Head of caudate nucleus (tissue), 42 donors: ENCODE measurements around the gene LMO2.
"Not testable (repeated sequence)": the region's sequence is repeated elsewhere in the genome, so short reads cannot be mapped to it uniquely, and the experiment has no call there.

Experiments used
- DNase-seq, 42 donors: peaks; one replicate each; pipeline versions ENCODE4 v3.0.0 to v3.0.0-alpha.2; 2020 to 2021; ENCODE audit warnings: mixed read lengths in 7 of 42
- intact Hi-C: fragments of 100-400 bp; cut with DNase I; formaldehyde crosslinking; loops from one replicate; pipeline ENCODE4 v1.15.0; 2022

The LMO2 gene

DNA sequence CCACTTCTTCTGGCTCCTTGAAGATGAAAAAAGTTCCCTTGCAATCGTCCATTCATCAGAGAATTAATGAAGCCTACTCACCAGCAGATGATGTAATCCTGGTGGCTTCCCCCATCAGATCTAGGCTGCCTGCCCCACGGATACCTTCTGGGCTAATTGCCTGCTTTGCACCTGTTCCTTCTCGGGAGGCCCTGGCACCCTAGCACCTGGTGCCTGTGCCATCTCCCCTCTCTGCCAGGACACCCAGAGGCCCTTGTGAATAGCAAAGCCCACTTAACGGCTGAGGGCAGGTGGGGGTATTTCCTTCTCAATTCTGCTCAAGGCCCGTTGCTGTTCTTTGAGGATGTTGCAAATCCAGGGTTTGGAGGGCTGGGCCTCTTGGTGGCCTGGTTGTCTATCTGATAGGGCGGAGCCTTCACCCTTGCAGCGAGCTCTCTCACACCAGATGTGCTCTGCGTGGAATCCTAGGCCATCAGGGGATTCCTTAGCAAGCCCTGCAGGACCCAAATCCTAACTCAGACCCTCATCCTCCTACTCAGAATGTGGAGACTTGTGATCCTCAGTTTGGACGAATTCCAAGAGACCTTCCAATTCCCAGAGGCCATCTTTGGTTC, at the start of gene LMO2:
Gene LMO2, minus strand, starts transcription at position 363 of the 614 bp plus-strand sequence. CDS start 22,360 bp downstream, outside the sequence.
- intact Hi-C loops, result no loop called here

DNA sequence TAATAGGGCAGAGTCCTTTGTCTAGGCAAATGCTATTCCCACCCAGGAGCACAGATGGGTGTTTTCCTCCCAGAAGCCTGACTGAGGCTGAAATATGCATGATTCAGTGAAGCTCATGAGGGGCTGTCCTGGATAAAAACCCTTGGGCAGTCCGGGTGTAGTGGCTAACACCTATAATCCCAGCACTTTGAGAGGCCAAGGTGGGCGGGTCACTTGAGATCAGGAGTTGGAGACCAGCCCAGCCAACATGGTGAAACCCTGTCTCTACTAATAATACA, 48.6 kb upstream of the LMO2 start:
- intact Hi-C loops, result no loop called here
- DNase-seq, result no peak

More for the DNA sequence above, at the start of gene LMO2:
- peak in 8 of 42 donors; percentile 20 to 64 (median 27) for DNase-seq

DNA sequence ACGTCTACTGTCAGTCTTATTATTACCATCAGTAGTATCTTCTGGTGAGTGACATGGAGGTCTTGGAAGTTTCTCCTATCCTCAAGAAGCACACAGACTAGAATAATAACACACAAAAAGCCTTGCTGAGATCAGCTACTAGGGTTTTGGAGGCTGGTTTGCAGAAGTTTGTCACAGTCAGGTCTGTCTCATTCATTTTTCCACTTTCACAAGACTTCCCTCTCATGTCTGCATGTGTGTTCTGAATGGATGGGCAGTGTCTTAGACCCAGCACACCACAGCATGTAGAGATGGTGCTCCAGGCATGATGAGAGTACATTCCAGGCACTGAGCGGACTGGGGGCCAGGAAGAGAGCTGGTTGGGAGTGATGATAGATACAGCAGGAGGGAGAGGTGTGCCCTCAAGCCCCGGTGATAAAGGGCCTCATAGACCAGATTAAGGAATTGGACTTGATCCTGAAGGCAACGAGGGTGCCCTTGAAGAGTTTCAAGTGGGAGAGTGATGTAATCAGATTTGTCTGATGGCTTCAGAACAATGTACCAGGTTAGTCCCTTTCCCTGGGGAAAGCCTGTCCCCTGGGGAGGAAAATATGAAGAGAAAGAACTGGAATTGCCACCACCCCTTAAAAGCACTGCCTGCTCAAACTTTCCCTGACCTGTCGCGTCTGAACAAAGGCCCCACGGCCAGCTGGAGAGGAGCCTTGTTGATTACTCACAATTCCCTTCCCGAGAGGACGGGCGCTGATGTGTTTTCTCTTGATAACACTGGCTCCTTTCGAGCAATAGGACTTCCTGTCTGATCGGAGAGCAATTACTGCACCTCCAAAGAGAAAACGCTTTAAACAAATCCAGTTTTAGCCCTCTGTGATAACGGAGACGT, 45.1 kb upstream of the LMO2 start:
- no peak for DNase-seq
- intact Hi-C loops, result no loop called here

DNA sequence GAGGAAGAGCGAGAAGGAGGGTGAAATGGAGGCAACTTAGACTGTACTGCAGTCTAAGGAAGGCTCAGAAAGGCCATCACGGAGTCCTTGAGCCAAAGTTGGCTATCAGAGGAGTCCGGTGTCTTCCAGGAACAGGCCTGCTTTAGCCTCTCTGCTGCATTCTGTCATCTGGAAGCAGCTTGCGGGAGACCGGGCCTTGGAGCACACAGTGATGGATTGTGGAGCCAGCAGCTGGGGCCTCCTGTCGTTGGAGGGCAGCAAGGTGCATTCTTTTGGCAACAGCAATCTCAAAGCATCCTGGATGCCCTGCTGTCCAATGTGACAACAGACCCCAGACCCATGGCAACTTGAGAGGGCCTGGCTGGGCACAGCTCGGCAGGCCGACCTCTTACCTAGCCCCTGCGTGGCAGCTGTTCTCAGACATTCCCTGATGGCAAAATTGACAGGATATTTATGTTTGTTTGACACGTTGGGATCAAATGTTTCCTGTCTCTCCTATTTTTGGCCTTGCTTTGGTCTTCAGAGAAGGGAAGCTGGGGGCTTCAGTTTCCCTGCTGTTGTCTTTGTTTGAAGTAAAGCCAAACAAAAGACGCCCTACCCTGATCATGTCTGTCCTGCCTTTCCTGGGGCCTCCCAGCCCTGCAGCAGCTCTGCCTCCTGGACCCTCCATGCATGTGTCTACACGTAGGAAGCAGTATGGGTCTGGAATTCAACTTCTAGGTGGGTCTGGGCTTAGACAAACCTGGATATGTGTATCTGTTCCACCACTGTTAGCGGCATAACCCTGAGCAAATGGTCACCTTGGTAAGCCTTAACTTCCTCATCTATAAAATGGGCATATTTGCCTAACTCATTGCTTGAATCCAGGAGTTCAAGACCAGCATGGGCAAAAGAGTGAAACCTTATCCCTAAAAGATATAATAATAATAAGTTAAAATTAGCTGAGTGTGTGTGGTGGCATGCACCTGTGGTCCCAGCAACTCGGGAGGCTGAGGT, 43.9 kb upstream of the LMO2 start:
- no peak for DNase-seq
- intact Hi-C loops, result no loop called here

DNA sequence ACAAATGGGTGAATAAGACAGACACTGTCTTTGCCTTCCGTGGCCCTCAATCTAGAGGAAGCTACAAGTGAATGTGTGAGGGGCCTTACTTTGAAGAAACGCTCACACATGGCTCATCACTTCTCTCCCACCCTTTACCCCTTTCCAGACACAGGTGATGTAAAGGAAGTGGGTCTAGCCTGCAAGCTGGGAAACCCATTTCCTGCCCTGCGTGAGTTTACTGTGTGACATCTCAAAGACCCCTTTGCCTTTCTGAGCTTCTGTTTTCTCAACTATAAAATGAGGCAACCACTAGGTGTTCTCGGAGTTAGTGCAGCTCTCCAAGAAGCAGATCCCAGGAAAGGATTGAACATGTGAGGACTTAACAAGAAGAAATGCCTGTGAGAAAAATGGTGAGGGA, 43.1 kb upstream of the LMO2 start:
- intact Hi-C loops, result no loop called here

DNA sequence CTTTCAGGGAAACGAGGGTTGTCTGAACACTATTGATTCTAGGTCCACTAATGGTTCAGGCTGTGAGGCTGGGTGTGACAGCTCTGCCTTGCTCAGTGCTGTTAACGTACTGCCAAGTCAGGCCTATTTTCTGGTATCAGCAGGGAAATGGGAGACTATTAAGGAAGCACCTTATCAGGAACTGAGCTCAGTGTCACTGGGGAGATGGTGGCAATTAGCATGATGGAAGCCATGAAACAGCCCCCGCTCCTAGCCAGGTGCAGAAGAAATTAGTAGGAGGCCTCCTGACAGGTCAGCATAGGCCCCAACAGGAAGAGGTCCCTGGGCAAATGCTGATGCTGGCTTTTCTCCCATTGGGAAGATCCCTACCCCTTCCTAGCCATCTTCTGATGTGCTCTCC, 42.6 kb upstream of the LMO2 start:
- intact Hi-C loops, result no loop called here
- no peak for DNase-seq

More for the DNA sequence above, 43.1 kb upstream of the LMO2 start:
- DNase-seq, result no peak

DNA sequence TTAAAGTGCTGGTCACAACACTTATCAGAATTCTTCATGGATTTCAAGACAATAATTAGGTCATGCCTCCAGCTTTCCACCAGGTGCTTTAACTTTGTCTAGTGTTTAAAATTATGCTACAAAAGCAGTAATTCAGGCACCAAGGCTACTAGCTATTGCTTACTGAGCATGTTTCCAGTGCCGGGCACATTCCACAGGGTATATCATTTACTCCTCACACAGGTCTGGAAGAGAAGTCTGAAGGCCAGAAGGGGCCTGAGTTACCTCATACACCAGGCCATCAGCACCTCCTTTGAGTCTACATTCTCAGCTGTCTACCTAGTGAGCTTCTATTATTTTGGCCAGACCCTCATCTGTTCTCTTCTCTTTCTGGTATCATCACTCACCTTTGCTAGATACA, 41.7 kb upstream of the LMO2 start:
- DNase-seq, result no peak
- intact Hi-C loops, result no loop called here

DNA sequence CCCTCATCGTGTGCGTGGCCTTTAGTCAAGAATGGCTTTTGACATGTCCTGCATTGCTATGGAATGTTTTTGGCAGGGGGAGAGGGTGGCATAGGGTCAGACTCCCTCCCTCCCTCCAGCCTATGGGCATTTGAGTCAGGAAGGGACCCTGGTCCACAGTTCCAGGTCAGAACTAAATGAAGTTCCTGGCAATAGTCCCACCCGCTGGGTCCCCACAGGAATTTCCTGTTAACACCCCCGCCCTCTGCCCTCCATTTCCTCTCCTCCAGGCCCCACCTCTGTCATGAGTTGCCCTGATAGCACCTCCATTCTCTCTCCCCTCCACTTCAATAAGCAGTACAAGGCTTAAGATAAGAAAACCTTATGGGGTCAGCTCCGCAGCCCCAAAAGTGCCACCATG, 40.8 kb upstream of the LMO2 start:
- intact Hi-C loops, result no loop called here
- DNase-seq, result no peak

DNA sequence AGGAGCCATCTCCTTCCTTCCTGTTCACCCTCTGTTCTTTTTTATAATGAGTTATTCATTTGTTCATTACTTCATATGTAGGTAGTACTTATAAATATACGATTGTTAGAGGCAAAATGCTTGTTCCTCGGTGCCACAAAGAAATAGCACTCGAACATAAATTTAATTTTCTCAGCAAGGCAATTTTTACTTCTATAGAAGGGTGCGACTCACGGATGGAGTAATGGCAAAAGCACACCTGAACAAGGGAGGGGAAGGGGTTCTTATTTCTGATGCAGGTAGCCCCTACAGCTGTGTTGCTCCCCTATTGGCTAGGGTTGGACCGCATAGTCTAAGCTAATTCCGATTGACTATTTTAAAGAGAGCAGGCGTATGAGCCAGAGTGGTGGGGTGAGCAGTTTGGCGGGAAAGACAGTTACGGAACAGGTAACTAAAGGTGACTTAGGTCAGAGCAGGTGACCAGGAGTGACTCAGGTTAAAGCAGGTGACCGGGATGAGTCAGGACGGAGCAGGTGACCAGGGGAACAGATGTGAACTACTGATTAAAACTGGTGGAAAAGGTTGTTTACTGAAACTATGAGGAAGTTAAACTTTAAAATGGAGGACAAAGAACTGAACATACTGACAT, 40.0 kb upstream of the LMO2 start:
- intact Hi-C loops, DNase-seq: not testable (repeated sequence)

DNA sequence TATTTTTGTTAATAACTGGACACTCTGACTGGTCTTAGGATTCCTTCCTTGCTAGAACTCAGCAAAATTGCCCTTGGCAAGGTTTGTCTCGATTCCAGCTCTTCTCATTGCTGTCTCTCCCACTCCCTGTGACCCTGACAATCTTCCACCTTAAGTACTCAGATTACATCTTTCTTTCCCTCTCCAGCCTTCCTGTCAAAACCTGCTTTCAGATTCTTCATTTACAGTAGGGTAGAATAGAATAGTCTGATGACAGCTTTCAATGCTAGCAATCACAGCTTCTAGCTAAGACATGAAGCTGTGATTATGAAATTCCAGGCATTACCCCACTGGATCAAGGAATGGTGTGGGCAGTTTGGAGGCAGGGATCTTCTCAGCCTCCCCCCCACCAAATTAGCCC, 39.2 kb upstream of the LMO2 start:
- no peak for DNase-seq
- intact Hi-C loops, result no loop called here

DNA sequence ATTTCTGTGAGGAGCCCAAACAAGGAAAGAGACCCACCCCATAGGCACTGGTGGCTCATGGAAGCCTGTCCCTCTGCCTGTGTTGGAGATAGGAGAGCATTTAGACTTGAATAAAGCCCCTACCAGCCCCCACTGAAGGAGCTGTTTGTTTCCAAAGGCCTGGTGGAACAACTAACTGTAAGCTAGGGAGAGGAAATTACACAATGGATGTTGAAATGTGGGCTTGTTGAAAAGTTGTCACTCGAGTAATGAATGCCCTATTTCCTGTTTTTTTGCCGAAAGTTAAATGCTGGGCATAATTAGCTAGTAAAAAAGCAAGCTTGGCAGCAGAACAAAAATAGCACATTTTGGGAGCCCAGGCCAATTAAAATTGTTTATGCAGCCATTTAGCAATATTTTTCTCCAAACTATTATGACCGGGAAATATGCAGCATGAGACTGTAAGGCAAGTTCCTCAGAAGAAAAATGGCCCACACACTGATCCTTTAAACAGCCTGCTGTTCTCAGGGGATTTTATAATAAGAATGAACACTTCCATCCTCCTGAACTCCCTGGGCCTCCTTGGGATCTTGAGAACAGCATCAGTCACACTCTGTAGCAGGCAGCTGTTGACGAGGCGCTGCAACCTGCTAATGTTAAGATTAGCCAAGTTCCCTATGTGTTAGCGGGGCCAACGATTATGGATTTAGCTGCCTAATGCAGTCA, 38.6 kb upstream of the LMO2 start:
- intact Hi-C loops, result no loop called here
- DNase-seq, result peak in 26 of 42 donors; percentile 14 to 66 (median 37)

DNA sequence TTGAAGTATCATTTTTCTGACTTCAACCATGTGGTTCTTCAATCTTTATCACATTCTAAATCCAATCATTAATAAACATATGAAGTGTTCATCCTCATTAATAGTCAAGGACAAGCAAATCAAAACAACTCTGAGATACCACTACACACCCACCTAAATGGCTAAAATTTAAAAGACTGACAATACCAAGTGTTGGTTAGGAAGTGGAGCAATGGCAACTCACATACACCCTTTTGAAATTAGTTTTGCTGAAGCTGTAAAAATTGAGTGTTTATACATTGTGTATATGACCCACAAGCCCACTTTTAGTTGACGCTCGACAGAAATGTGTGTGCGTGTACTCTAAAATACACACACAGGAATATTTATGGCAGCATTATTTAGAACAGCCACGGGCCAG, 36.7 kb upstream of the LMO2 start:
- no peak for DNase-seq
- intact Hi-C loops, result no loop called here

DNA sequence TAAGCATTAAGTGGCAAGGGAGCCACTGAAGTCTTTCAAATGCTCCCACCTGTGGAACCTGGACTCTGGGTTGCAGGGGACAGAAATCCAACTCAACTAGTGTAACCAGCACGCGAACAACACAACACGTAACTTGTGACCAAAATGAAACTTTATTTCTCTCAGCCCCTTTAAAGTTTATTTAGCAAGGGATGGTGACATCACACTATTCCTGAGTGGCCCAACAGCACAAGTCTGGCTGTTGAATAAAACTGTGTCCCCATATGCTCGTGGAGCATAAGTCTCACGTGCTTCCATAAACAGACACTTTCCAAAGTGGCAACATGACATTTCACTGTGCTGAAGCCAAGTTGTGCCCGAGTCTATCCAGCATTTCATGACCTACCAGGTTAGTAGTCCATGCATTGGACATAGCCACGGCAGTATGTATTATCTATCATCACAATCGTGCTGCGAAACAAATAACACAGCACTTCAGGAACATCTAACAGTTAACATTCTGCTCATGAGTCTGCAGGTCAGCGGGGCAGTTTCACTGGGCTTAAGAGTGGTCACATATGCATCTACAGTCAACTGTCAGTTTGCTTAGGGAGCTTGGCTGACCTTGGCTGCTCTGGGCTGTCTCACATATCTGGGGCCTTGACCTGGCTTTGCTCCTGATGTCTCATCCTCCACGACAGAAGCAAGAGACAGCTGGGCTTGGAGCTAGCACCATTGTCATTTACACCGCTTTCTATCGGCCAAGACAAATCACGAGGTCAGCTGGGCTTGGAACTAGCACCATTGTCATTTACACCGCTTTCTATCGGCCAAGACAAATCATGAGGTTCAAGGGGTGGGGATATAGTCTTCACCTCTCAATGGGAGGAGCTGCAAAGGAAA, 35.0 kb upstream of the LMO2 start:
- no peak for DNase-seq
- intact Hi-C loops, result no loop called here

DNA sequence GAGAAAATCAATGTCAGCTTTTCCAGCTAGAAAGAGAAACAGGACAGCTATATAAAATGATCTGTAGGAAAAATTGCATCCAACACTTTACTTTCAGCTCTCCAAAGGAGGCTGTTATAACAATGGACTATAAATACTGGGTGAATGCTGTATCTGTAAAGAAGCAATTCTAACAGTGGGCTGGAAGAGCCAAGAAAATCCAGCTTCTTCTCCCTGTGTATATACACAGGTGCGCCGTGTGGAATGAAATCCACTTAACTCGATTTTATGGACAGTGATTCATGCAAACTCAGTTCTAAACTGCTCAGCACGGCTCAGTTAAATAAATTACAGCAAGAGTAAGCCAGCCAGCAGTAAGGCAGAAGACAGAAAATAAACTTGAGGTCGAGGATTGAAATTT, 32.5 kb upstream of the LMO2 start:
- DNase-seq, result no peak
- intact Hi-C loops, result no loop called here

DNA sequence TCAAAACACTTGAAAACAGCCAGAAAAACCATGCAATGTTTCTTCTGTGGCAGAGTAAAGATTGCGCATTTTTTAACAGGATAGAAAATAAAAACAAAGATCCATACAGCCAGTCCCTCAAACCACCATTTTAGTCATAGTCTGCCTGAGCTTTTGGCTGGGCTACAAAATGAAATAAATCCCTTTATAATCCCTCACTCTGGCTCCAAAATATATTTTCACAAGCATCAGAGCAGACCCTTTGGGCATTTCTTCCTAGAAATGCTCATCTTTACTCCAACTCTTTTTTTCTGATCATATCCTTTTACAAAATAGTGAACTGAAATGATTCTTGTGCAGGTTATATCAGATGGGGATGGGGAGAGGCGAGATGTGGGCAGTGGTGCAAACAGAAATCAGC, 31.8 kb upstream of the LMO2 start:
- DNase-seq, result no peak
- intact Hi-C loops, result no loop called here

DNA sequence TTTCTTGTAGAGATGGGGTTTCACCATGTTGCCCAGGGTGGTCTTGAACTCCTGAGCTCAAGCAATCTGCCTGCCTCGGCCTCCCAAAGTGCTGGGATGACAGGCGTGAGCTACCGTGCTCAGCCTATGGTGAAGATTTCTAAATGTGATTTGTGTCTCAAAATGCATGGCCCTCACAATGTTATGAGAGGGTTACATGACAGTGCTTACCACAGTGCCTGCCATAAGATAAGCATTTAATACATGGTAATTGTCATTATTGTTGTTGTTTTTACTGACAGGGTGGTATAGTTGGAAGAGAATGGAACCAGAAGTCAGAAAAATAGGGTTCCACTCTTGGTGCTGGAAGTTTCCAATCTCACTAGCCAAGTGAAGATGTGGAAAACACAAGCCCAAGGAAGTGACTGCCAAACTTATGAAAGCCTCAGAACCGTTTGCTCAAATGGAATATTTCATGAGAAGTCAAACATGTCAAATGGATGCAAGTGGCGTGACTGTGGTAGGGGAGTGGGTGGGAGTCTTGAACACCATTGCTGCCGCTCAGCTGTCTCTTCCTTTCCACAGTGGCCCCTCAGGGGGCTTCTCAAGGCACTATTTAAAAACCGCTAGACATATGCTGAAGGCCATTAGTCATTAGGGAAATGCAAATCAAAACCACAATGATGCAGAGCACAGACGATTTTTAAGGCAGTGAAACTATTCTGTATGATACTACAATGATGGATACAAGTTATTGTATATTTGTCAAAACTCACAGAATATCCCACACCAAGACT, 29.1 kb upstream of the LMO2 start:
- intact Hi-C loops, result no loop called here
- DNase-seq, result no peak

DNA sequence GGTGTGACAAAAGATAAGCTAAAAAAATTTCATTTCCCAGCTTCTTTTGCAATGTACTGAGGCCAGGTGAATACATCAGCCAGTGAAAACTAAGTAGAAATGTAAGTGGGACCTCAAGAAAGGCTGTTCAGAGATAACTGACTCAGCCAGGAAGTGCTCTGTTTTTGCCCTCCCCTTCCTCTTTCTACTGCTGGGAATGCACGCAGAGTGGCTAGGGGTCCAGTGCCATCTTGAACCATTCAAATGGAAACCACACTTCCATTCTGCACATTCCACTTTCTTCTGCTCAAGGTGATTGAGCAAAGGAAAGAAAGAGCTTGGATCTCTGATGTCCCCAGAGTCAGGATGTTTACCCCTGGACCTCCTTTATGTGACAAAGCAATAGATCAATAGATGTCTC, 27.8 kb upstream of the LMO2 start:
- DNase-seq, result no peak
- intact Hi-C loops, result no loop called here
